22Rv1 (cell line): ENCODE data around the gene PTPN2.
"Not testable (repeated sequence)": the region's sequence is repeated elsewhere in the genome, so short reads cannot be mapped to it uniquely, and the experiment has no call there.

Experiments
- H3K27ac ChIP-seq: fragments of 450-650 bp; 2 replicates; pipeline ENCODE4 v1.5.1; 2017
- ZFX ChIP-seq: fragments of 450-650 bp; IDR thresholded peaks from 2 replicates; pipeline ENCODE4 v1.6.1; 2017; ENCODE audit warnings: antibody characterized with exemption, borderline replicate concordance
- TF ChIP-seq, protein P1 (sequence below): fragments of 450-650 bp; IDR thresholded peaks from 2 replicates; pipeline ENCODE4 v1.5.1; 2017; ENCODE audit warnings: mild to moderate bottlenecking

The PTPN2 gene

DNA sequence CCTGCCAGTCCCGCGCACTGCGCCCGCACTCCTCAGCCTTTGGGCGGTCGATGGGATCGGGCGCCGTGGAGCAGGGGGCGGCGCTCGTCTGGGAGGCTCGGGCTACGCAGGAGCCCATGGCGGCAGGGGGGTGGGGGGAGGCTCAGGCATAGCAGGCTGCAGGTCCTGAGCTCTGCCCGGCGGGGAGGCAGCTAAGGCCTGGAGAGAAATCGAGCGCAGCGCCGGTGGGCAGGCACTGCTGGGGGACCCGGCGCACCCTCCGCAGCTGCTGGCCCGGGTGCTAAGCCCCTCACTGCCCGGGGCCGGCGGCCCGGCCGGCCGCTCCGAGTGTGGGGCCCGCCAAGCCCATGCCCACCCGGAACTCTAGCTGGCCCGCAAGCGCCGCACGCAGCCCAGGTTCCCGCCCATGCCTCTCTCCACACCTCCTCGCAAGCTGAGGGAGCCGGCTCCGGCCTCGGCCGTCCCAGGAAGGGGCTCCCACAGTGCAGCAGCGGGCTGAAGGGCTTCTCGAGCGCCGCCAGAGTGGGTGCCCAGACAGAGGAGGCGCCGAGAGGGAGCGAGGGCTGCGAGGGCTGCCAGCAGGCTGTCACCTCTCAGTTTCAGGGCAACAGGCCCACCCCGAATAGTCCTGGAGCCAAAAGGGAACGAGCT lies 107.1 kb downstream of the PTPN2 start:
- TF ChIP-seq ZFX = no peak
- TF ChIP-seq, protein P1, sequence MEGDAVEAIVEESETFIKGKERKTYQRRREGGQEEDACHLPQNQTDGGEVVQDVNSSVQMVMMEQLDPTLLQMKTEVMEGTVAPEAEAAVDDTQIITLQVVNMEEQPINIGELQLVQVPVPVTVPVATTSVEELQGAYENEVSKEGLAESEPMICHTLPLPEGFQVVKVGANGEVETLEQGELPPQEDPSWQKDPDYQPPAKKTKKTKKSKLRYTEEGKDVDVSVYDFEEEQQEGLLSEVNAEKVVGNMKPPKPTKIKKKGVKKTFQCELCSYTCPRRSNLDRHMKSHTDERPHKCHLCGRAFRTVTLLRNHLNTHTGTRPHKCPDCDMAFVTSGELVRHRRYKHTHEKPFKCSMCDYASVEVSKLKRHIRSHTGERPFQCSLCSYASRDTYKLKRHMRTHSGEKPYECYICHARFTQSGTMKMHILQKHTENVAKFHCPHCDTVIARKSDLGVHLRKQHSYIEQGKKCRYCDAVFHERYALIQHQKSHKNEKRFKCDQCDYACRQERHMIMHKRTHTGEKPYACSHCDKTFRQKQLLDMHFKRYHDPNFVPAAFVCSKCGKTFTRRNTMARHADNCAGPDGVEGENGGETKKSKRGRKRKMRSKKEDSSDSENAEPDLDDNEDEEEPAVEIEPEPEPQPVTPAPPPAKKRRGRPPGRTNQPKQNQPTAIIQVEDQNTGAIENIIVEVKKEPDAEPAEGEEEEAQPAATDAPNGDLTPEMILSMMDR = no peak

DNA sequence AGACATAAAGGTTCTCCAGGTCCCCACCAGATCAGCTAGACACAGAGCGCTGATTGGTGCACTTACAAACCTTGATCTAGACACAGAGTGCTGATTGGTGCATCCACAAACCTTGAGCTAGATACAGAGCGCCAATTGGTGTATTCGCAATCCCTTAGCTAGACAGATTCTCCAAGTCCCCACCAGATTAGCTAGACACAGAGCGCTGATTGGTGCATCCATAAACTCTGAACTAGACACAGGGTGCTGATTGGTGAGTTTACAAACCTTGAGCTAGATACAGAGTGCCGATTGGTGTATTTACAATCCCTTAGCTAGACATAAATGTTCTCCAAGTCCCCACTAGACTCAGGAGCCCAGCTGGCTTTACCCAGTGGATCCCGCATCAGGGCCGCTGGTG lies 107.6 kb downstream of the PTPN2 start:
- not testable (repeated sequence) for H3K27ac ChIP-seq

More for the DNA sequence above, 107.1 kb downstream of the PTPN2 start:
- no peak overlapping the region for H3K27ac ChIP-seq

DNA sequence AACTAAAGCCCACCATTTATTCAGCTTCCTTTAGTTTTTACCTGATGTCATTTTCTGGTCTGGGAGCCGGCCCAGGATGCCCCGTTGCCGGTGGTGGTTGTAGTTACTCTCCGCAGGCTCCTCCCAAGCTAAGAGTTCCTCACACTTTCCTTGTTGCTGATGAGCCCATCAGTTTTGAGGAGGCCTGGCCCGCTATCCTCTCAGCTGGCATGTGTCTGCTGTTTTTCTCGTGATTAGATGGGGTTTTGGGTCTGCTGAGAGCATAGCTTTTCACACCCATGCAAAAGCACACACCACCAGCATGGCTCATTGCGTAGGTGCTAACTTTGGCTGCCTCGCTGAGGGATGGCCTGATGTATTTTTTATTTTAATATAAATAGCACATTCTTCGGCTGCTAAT lies 109.1 kb downstream of the PTPN2 start:
- H3K27ac ChIP-seq = no peak overlapping the region
- TF ChIP-seq, protein P1 = no peak
- no peak for TF ChIP-seq ZFX

DNA sequence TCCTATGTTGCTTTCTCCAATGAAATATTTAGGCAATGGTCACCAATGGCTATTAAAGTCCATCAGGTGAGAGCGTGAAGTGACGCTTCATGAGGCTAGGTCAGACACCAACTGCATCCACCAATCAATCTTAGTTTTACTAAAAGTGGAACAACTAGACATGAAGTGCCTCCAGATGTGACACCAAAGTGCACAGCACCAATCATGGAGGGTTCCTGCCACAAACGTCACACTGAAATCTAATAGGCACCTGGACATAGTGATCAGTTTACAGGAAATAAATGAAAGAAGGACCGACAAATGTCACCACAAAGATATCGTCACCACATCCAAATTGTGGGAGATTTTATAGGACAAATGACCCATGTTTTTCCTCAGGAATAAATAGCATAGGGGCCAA lies 110.7 kb downstream of the PTPN2 start:
- H3K27ac ChIP-seq = no peak overlapping the region
- TF ChIP-seq, protein P1 = no peak
- no peak for TF ChIP-seq ZFX

DNA sequence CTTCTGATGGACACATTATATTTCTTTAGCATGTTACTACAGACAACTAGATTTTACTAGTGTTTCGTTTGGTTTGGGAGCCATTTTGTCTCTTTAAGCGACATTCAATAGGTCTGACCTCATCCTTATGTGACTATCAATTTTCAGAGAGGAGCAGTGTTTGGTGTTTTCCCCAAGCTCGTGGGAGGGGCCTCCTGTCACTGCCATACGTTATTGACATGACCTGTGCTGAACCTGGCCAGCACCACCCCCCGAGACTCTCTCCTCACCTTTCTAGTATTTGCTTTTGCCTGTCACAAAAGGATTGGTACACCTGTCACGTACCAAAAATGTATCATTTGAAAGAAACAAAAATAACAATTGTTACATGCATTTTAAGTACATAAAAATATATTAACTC lies 111.9 kb downstream of the PTPN2 start:
- no peak for TF ChIP-seq ZFX
- TF ChIP-seq, protein P1 = no peak
- no peak overlapping the region for H3K27ac ChIP-seq

DNA sequence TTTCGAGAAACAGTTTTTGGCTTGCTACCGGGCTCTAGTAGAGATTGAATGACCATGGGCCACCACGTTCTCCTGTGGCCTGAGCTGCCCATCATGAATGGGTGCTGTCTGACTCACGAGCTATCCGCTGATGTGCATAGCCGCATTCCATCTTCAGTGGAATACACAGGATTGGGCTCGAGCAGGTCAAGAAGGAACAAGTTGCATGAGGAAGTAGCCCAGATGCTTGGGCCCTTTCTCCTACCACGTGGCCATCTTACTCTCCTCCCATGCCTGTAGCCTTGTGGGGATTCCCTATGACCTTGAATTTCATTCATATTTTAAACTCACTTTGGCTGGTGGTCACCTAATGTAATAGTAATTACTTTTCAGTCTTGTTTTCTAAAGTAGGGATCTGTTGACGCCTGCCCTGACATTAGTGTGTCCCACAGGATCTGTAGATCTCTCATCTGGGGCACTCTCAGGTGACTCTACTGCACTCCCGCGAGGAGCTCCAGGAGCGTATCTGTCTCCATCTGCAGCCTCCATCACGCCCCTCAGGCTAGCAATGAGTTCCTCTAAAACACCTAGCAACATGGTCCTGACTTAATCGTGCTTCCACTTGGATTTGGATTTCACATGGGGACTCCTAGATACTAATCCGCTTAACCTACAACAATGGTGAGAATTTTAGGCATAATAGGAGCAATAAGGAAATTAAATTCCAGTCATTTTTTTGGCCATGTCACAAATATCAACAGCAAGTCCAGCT lies 113.4 kb downstream of the PTPN2 start:
- no peak overlapping the region for H3K27ac ChIP-seq
- no peak for TF ChIP-seq ZFX
- TF ChIP-seq, protein P1 = no peak

DNA sequence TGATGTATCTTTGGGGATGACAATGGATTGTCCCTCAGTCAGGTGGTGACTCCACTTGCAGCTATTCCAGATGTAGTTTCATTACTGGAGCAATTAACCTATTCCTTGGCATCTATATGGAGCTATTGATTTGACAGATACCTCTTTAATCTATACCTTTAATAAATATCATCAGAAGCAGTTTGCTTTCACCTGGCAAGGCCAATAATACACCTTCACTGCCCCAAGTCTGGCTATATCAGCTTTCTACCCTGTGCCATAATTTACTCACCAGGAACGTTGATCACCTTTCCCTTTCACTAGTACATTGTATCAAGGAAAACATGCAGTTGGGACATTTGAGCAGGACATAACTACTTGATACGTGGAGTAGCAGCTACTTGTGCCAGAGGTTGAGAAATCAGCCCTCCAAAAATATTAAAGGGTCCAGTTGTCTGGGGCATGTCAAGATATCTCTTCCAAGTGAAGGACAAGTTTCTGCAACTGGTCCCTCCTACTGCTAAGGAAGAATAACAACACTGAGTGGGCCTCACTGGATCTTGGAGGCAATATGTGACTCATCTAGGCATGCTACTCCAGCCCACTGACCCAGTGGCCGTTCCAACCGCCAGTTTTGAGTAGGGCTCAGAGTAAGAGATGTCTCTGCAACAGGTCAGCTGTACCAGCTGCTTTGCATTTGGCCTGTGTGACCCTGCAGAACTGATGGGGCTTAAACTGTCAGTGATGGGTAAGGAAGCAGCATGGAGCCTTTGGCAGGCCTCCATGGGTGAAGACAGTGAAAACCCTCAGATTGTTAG lies 114.2 kb downstream of the PTPN2 start:
- TF ChIP-seq ZFX = no peak
- TF ChIP-seq, protein P1 = no peak
- no peak overlapping the region for H3K27ac ChIP-seq
